C4-2B (cell line): Measurements from ENCODE around the gene CAMK1D.
"Not testable (repeated sequence)": the region's sequence is repeated elsewhere in the genome, so short reads cannot be mapped to it uniquely, and the experiment has no call there.

Experiments
- H3K27ac ChIP-seq: fragments of 450-650 bp; 2 replicates; pipeline ENCODE4 v1.5.1; 2017
- CTCF ChIP-seq: fragments of 450-650 bp; conservative IDR thresholded peaks from 2 replicates; pipeline ENCODE4 v1.5.1; 2017; ENCODE audit warnings: mild to moderate bottlenecking
- ZFX ChIP-seq: fragments of 450-650 bp; IDR thresholded peaks from 2 replicates; pipeline ENCODE4 v1.6.1; 2017

CAMK1D gene

GRCh38 chr10:12542133-12542670, 192.9 kb downstream of the CAMK1D start:
- no peak overlapping the region for H3K27ac ChIP-seq
- no peak for TF ChIP-seq ZFX
- no peak for TF ChIP-seq CTCF

- H3K27ac ChIP-seq, result no peak overlapping the region
- no peak for TF ChIP-seq CTCF
- TF ChIP-seq ZFX, result no peak
Observed at GRCh38 chr10:12543589-12543988, 194.2 kb downstream of the CAMK1D start.

GRCh38 chr10:12546160-12546802, 196.9 kb downstream of the CAMK1D start:
- H3K27ac ChIP-seq, result not testable (repeated sequence)

GRCh38 chr10:12547301-12547771, 198.0 kb downstream of the CAMK1D start:
- no peak overlapping the region for H3K27ac ChIP-seq
- TF ChIP-seq ZFX, result no peak
- no peak for TF ChIP-seq CTCF

- no peak overlapping the region for H3K27ac ChIP-seq
- TF ChIP-seq CTCF (no peak; the same call in 1 of the 2 replicates), ZFX (no peak)
Observed at GRCh38 chr10:12549297-12549696, 199.9 kb downstream of the CAMK1D start.

GRCh38 chr10:12550994-12551393, 201.6 kb downstream of the CAMK1D start:
- H3K27ac ChIP-seq, result no peak overlapping the region
- TF ChIP-seq CTCF, result no peak
- TF ChIP-seq ZFX, result no peak

GRCh38 chr10:12556039-12556438, 206.7 kb downstream of the CAMK1D start:
- no peak for TF ChIP-seq CTCF
- no peak for TF ChIP-seq ZFX
- no peak overlapping the region for H3K27ac ChIP-seq
